WI38 (cell line): Measurements from ENCODE around the gene DHCR24.

Source experiments
- H3K4me3 ChIP-seq: 2 replicates; pipeline ENCODE4 v1.5.1; 2011; ENCODE audit warnings: low read depth, mild to moderate bottlenecking, control low read depth, low read length
- TF ChIP-seq, protein P1 (sequence below): IDR thresholded peaks from 2 replicates; pipeline ENCODE4 v1.5.1; 2012; ENCODE audit warnings: low read depth, mild to moderate bottlenecking, control low read depth, low read length

Gene DHCR24

GRCh38 chr1:54861070-54861761 lies 25.8 kb downstream of the DHCR24 start:
- TF ChIP-seq, protein P1, sequence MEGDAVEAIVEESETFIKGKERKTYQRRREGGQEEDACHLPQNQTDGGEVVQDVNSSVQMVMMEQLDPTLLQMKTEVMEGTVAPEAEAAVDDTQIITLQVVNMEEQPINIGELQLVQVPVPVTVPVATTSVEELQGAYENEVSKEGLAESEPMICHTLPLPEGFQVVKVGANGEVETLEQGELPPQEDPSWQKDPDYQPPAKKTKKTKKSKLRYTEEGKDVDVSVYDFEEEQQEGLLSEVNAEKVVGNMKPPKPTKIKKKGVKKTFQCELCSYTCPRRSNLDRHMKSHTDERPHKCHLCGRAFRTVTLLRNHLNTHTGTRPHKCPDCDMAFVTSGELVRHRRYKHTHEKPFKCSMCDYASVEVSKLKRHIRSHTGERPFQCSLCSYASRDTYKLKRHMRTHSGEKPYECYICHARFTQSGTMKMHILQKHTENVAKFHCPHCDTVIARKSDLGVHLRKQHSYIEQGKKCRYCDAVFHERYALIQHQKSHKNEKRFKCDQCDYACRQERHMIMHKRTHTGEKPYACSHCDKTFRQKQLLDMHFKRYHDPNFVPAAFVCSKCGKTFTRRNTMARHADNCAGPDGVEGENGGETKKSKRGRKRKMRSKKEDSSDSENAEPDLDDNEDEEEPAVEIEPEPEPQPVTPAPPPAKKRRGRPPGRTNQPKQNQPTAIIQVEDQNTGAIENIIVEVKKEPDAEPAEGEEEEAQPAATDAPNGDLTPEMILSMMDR = no peak
- H3K4me3 ChIP-seq = no peak overlapping the region

DNA sequence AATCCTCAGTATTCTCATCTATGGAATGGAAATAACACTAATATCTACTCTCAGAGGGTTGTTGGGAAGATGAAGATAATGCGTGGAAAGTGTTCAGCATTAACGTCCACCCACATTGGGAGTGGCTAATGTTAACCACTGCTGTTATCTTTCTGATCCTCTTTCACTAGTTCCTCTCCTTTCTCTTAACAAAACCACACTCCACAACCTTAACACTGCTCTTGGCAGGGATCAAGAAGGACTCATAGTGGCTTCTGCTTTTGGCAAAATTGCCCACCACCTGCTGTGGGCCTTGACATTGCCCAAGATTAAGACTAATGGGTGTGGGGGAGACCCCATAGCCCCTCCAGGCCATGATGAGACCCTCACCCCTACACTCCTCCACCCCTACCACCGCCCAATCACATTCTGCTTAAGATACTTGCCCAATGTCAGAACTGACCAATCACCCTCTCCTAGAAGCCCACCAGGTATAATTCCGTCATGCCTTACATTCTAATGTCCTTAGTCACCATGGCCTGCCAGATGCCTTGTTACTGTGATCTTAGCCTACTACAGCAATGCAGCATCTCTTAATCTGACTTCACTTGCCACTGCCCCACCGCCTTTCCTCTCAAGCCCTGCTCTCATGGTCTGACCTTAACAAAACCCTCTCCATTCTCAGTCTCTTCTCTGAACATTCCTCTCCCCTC lies 27.1 kb downstream of the DHCR24 start:
- no peak overlapping the region for H3K4me3 ChIP-seq
- TF ChIP-seq, protein P1 = no peak

DNA sequence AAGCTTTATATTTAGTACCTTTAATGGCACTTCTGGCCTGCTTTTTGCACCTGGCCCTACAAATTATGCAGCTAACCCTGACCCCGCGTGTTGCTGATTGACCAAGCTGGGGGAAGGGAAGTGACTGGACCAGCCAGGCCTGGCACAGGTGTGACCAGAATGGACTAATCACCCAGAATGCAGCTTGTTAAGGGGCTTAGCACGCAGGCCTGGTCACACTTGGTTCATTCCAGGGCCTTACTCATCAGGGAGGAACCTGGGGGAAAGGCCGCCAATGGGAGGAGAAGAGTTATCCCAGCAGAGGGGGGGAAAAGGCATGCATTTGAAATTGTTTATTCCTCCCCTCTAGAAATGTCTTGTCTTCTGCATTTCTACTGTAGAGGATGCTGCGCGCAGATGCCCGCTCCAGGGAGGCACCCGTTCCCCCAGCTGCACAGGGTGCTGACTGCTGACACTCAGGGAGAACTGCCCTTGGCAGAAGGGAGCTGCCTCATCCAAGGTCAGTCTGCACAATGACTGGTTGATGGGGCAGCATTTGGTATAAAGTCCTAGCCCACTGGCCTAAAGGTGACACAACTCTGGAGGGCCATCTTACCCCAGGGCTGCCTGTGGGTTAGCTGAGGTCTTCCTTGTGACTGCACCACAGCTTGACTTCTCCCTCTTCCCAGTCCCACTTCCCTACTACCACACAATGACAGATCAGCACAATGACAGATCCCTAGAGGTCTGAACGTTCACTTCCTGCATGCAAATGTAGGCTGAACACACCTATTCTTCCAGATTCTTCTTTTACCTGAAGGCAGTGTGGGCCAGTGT lies 29.0 kb downstream of the DHCR24 start:
- TF ChIP-seq, protein P1 = no peak
- no peak overlapping the region for H3K4me3 ChIP-seq

DNA sequence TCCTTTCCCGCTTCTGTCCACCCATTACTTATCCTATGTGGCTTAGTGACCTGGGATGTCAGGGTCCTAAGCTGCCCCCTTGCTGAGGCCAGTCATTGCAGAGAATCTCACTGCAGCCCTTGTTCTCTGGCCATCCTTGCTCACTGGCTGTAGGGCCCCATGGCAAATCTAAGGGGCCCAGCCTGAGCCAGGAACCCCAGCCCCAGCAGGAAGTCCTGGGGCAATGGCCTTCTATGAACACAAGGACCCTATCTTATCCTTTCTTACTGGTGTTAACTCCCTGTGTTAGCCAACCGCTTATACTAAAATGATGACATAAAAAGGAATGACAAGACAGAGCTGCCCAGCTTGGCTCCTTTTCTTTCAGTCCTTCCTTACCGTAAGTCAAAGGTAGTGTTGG lies 29.9 kb downstream of the DHCR24 start:
- H3K4me3 ChIP-seq = no peak overlapping the region
- TF ChIP-seq, protein P1 = no peak

DNA sequence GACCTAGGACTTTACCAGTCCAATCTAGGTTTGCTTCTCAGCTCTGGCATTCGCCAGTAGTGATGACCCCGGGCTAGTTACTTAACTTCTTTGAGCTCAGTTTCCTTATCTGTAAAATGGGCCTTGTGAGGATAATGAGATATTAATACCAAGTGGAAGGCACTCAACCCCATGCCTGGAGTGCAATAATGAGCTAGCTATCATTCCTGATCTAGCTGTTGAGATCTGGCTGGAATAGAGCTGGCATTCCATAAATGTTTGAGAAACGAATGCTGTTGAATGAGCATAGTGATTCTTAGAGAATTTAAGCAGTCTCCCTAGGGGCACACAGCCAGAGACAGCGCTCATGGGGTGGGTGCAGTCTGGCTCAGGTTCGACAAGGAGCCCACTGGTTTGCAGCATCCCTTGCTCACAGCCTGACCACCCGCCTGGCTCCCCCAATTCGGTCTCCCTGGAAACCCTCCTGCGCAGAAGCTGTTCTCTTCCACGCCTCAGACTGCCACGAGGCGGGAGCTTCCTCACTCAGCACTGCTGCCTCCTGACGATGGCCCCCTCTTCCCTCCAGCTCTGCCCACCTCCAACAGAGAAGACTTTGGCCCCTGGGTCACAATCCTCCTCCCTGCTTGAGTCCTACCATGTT lies 32.5 kb downstream of the DHCR24 start:
- no peak overlapping the region for H3K4me3 ChIP-seq
- TF ChIP-seq, protein P1 = no peak

- TF ChIP-seq, protein P1 = no peak
- no peak overlapping the region for H3K4me3 ChIP-seq
These were observed 33.1 kb downstream of the DHCR24 start for GRCh38 chr1:54853793-54854370.
